ENCODE measurements around the gene ACTN4. TPM values are rescaled to one million over a fixed set of nuclear protein-coding genes. Genes with fewer than 3 reads are reported as not detected.

ACTN4 gene
- total and polyA plus RNA-seq, 10 of the 15 experiments (the other 5 are each of a cell fraction or from before 2014, with no cell fraction given): 2.4 to 293 (median 72.5) TPM

GRCh38 chr19:38695317-38695683 lies 47.9 kb downstream of the ACTN4 start:
- no peak for ATAC-seq
- H3K27ac ChIP-seq (ENCODE audit: control insufficient read depth, insufficient read depth): peak overlapping the region; percentile 46; the same call in 1 of the 2 replicates
- H3K4me1 ChIP-seq (ENCODE audit: control insufficient read depth, insufficient read depth, low read length): peaks cover 53% of the 10 kb centered on the region
- in situ Hi-C loops (cut with MboI) (no loop called here), intact Hi-C loops (cut with micrococcal nuclease; ENCODE audit: unreplicated experiment) (no loop called here)
- ChIA-PET CTCF (no interaction called here), RAD21 (ENCODE audit: unreplicated experiment) (no interaction called here), POLR2A (no interaction called here), SMC1A (ENCODE audit: uncharacterized antibody, unreplicated experiment) (interaction anchor here (1.5 kb wide), 1 partner anchor 39 kb away, joined by 4 read pairs; no protein-coding TSS in a partner anchor)
- H3K36me3 ChIP-seq (ENCODE audit: control insufficient read depth in 2 of 2, insufficient read depth in 2 of 2, low read length in 1 of 2): peaks cover 22% of the 10 kb centered on the region in 2 experiments; a peak in 3 of 4 replicates
- TF ChIP-seq CREM (IDR thresholded peaks at IDR 0.05; ENCODE audit: low read depth) (no peak), HDAC2 (IDR thresholded peaks at IDR 0.05) (no peak), ZNF622 (IDR thresholded peaks at IDR 0.05) (no peak), NRF1 (conservative IDR thresholded peaks at IDR 0.05; ENCODE audit: low read depth, low read length) (no peak), ZZZ3 (IDR thresholded peaks at IDR 0.05; ENCODE audit: control insufficient read depth, insufficient read length, low read depth) (no peak), TCF7 (IDR thresholded peaks at IDR 0.05; ENCODE audit: borderline replicate concordance) (no peak)
- TF ChIP-seq, protein P1, sequence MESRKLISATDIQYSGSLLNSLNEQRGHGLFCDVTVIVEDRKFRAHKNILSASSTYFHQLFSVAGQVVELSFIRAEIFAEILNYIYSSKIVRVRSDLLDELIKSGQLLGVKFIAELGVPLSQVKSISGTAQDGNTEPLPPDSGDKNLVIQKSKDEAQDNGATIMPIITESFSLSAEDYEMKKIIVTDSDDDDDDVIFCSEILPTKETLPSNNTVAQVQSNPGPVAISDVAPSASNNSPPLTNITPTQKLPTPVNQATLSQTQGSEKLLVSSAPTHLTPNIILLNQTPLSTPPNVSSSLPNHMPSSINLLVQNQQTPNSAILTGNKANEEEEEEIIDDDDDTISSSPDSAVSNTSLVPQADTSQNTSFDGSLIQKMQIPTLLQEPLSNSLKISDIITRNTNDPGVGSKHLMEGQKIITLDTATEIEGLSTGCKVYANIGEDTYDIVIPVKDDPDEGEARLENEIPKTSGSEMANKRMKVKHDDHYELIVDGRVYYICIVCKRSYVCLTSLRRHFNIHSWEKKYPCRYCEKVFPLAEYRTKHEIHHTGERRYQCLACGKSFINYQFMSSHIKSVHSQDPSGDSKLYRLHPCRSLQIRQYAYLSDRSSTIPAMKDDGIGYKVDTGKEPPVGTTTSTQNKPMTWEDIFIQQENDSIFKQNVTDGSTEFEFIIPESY (IDR thresholded peaks at IDR 0.05): no peak
- TF ChIP-seq, protein P2, sequence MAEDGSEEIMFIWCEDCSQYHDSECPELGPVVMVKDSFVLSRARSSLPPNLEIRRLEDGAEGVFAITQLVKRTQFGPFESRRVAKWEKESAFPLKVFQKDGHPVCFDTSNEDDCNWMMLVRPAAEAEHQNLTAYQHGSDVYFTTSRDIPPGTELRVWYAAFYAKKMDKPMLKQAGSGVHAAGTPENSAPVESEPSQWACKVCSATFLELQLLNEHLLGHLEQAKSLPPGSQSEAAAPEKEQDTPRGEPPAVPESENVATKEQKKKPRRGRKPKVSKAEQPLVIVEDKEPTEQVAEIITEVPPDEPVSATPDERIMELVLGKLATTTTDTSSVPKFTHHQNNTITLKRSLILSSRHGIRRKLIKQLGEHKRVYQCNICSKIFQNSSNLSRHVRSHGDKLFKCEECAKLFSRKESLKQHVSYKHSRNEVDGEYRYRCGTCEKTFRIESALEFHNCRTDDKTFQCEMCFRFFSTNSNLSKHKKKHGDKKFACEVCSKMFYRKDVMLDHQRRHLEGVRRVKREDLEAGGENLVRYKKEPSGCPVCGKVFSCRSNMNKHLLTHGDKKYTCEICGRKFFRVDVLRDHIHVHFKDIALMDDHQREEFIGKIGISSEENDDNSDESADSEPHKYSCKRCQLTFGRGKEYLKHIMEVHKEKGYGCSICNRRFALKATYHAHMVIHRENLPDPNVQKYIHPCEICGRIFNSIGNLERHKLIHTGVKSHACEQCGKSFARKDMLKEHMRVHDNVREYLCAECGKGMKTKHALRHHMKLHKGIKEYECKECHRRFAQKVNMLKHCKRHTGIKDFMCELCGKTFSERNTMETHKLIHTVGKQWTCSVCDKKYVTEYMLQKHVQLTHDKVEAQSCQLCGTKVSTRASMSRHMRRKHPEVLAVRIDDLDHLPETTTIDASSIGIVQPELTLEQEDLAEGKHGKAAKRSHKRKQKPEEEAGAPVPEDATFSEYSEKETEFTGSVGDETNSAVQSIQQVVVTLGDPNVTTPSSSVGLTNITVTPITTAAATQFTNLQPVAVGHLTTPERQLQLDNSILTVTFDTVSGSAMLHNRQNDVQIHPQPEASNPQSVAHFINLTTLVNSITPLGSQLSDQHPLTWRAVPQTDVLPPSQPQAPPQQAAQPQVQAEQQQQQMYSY (CRISPR knock-in tag; IDR thresholded peaks at IDR 0.05): no peak
- DNase-seq (ENCODE audit: low read depth, low spot score): no peak
- no peak for FAIRE-seq
- peak overlapping the region; percentile 59 for H3K4me2 ChIP-seq (ENCODE audit: control insufficient read depth, insufficient read depth)
- no TSS peak for BruUV-seq (replicated peaks)
- no peak overlapping the region for H3K4me3 ChIP-seq
- no peak overlapping the region; the same call in 1 of the 2 replicates for H2AFZ ChIP-seq (ENCODE audit: control insufficient read depth, low read depth, low read length)
- WGBS (ENCODE audit: insufficient coverage, insufficient replicate concordance, low lambda C conversion rate, missing lambda C conversion rate): 2% methylated on average over 9 of the region's 9 CpGs
- peaks cover 36% of the 10 kb centered on the region for H3K79me2 ChIP-seq (ENCODE audit: control insufficient read depth, insufficient read depth, low read length)
- H3K9ac ChIP-seq (ENCODE audit: control insufficient read depth, insufficient read depth, low read length): peak overlapping the region; percentile 25; the same call in 1 of the 2 replicates
- no peaks in the 10 kb centered on the region for H3K27me3 ChIP-seq (replicated peaks in 1 of 2; ENCODE audit: control insufficient read depth in 2 of 2, insufficient read depth in 2 of 2, low read length in 1 of 2)
- H4K20me1 ChIP-seq (ENCODE audit: control insufficient read depth, insufficient read depth): 0 out of 2 replicates have a peak, but pooled peaks cover 5% of the 10 kb centered on the region
- no peaks in the 10 kb centered on the region for H3K9me3 ChIP-seq (replicated peaks; ENCODE audit: control insufficient read depth, insufficient read depth, low read length)

Measured in GM12878 (cell line).